Fibroblast of skin of left biceps (primary cell): ENCODE measurements around the gene SSNA1.

Experiments
- DNase-seq, 2 experiments: peaks; one replicate each; pipeline ENCODE4 v3.0.0-alpha.2; 2013; ENCODE audit warnings: low read depth in 2 of 2

Gene SSNA1, protein sequence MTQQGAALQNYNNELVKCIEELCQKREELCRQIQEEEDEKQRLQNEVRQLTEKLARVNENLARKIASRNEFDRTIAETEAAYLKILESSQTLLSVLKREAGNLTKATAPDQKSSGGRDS

DNA sequence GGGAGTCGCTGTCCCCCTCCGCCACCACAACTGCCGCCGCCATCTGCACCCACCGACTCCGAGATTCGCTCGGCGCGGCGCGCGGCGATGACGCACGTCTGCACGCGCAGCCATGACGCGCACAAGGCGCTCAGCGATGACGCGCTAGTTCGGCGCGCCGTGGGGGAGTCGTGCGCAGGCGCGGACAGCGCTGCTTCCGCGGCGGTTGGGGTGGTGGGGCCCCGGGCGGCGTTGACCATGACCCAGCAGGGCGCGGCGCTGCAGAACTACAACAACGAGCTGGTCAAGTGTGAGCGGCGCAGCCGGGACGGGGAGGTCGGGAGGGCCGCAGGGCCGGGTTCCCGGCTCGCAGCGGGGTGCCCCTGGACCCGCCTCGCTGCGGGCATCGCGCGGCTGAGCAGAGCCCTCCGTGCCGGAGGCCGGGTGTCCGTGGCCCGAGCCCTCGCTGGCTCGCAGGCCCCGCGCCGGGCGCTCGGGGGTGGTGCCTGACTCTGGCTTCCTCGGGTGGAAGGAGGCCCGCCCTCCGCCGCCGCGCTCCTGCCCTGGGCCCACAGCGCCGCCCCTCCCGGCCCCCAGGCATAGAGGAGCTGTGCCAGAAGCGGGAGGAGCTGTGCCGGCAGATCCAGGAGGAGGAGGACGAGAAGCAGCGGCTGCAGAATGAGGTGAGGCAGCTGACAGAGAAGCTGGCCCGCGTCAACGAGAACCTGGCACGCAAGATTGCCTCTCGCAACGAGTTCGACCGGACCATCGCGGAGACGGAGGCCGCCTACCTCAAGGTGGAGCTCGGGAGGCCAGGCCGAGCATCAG, at the start of gene SSNA1, which contains the start of gene ANAPC2:
Gene SSNA1 (plus strand): TSS at position 187 of the 807 bp plus-strand sequence. CDS start 51 bp downstream, at position 238.
Gene ANAPC2 (minus strand): TSS at position 71 of the 807 bp plus-strand sequence. CDS start 28 bp downstream, at position 43.
- peak; percentile 74 to 78 for DNase-seq

DNA sequence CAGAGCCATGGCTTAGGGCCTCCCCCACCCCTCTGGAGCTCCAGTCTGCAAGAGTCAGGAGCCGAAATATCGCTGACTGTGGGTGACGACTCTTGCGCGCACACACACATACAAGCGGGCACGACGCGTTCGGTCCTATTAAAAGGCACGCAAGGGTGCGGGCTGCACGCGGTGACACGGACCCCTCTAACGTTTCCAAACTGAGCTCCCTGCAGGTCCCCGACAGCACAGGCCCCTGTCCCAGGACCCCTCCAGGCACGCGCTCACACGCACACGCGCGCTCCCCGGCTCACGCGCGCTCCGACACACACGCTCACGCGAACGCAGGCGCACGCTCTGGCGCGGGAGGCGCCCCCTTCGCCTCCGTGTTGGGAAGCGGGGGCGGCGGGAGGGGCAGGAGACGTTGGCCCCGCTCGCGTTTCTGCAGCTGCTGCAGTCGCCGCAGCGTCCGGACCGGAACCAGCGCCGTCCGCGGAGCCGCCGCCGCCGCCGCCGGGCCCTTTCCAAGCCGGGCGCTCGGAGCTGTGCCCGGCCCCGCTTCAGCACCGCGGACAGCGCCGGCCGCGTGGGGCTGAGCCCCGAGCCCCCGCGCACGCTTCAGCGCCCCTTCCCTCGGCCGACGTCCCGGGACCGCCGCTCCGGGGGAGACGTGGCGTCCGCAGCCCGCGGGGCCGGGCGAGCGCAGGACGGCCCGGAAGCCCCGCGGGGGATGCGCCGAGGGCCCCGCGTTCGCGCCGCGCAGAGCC, 49.6 kb upstream of the SSNA1 start, which contains the start of gene GRIN1:
Gene GRIN1 (plus strand): TSS at position 433 of the 746 bp plus-strand sequence. CDS start 333 bp downstream, outside the sequence.
- no peak for DNase-seq

DNA sequence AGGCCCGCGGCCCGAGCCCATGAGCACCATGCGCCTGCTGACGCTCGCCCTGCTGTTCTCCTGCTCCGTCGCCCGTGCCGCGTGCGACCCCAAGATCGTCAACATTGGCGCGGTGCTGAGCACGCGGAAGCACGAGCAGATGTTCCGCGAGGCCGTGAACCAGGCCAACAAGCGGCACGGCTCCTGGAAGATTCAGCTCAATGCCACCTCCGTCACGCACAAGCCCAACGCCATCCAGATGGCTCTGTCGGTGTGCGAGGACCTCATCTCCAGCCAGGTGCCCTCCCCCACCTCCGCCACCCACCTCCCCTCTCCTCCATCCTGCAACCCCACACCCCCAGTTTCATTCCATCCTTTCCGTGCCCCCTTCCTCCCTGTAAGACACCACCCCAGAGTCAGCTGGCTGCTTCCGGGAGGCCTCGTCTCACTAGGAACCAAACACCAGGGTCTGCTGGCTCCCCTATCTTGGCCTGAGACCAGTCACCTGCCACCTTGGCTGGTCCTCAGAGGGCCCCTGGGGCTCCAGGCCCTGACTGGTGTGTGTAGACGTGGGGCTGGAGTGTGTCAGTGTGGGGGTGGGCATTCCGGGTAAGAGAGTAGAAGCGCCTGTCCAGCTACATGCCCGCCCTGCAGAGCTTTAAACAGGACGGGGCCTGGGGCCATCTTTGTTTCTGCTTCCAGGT, 48.9 kb upstream of the SSNA1 start:
- no peak for DNase-seq

DNA sequence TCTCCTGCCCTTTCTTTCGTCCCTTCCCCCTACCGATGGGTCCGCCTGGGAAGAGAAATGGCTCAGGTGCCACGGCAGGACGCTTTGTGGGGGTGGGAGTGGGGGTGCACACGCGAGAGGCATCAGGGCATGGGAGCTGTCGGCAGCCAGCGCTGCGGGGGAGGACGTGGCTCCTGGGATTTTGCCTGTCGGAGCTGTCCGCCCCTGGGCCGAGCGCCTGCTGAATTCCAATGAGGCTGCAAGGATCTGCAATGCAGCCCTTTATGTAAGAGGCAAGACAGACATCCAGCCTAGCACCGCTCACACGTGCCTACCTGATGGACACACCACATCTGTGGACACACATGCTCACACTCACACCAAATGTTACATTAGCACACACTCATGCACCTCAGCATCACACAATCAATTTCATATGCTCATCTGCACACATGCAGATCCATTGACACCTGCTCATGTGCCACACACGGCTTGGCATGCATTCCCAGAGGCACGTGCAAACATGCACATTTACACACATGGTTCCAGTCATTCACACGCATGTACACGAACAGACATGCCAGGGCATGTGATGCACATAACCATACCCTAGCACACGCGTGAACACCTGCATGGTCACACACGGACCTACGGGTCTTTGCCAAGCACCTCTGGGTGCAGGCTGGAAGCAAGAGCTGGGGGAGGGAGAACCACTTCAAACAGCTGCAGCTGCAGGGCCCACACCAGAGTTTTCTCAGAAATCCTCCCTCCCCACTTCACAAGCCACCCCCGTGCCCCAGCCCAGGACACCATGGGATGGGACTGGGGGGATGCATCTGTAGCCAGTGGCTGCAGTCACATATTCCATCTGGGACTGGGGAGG, 48.1 kb upstream of the SSNA1 start:
- DNase-seq: no peak

DNA sequence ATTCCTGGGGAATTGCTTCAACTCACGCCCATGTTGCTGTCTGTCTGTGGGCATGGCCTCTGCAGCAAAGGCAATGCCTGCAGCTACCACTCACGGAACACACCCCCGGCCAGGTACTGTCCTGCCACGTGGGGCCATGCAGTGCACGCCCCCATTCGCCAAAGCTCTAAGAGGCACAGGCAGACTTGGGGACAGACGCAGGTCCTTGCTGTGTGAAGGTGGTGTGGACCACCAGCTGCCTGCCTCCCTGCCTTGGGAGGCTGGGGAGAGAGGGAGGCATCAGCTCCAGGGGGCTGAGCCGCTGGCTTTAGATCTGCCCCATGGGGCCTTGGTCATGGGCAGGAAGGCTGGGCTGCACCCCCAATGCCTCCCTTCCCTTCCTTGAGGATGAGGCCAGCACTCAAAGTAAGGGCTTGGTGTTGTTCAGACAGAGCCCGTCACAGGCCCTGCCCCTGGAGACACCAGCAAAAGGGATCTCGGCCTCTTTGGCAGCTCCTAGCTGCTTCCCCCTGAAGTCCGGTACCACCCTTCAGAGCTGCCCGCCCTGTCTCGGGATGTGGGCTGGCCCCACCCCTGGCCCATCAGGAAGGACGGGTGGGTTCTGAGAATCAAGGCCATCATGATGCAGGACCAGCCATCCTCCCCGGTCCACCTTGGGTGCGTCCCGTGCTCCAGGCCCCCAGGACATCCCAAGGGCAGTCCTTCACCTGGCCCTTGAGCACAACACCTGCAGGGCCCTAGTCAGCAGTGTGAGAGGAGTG, 47.2 kb upstream of the SSNA1 start:
- no peak for DNase-seq

DNA sequence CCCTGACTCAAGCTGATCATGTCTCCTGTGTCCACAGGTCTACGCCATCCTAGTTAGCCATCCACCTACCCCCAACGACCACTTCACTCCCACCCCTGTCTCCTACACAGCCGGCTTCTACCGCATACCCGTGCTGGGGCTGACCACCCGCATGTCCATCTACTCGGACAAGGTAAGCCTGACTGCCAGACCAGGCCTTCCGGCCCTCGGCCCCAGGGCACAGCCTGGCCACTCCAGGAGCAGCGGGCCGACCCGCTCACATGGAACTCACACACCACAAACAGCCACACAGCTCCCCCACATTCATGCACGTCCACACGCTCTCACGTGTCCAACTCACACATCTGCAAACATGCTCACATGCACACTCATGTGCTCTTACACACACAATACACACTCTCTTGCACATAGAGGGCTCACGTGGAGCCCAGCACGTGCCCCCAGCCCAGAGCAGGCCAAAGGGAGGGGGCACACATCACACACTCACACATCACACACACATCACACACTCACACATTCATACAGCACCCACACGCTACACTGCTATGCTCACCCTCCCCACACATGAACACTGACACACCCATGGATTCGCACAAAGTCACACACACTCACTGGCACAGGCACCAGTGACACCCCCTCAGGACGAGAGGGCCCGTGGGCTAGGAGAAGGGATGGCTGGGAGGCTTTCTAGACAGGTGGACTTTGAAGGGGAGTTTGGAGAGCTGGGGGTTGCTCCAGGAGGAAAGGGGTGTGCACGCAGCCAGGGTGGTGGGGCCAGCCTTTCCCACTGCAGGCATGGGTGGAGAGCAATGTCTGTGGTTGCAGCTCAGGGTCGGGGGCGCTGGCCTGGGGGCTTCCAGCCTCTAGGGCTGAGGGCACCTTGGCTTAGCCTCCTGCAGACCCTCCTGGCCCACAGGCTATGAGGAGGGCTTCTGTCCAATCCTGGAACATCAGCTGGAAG, 46.2 kb upstream of the SSNA1 start:
- DNase-seq: no peak

DNA sequence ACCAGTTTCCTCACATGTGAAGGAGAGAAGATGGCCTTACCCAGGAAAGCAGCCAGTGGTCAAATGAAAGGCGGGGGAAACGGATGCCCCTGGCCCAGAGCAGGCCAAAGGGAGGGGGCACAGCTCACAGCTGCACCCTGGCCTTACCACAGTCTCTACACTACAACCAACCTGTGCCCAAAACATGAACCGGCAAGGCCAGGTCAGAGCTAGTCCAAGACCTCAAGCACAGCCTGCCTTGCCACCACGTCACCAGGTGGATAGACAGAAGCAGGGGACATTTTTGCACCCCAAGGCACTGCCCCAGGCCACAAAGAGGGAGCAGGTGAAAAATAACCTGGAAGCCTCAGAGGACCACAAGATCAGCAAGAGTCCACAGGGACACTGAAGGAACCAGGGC, 45.0 kb upstream of the SSNA1 start:
- no peak for DNase-seq

DNA sequence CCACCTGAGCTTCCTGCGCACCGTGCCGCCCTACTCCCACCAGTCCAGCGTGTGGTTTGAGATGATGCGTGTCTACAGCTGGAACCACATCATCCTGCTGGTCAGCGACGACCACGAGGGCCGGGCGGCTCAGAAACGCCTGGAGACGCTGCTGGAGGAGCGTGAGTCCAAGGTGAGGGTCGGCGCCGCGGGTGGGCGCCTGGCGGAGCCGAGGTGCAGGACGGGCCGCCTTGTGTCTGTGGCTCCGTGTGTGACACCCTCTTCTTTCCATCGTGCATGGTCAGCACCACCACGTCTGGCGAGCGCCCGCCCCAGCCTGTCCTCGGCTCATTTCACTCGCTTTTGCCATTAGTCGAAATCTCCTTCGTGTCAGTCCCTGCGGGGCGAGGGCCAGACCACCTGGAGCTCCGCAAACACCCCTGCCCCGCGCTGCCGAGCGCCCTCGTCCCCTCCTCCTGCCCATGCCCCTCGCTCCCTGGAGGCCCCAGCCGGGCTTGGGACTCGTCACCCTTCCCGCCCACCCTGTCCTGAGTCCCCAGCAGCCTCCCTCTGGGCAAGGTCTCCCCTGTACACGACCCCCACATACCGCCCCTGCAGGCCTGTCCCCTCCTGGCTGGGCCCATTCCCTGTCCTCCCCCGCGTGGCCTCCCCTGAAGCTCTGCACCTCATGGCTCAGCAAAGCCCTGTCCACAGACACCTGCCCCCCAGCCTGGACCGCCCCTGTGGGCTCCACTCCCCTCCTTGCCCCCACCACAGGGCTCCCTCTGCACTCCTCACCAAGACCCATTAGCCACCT, 42.5 kb upstream of the SSNA1 start:
- DNase-seq: no peak

DNA sequence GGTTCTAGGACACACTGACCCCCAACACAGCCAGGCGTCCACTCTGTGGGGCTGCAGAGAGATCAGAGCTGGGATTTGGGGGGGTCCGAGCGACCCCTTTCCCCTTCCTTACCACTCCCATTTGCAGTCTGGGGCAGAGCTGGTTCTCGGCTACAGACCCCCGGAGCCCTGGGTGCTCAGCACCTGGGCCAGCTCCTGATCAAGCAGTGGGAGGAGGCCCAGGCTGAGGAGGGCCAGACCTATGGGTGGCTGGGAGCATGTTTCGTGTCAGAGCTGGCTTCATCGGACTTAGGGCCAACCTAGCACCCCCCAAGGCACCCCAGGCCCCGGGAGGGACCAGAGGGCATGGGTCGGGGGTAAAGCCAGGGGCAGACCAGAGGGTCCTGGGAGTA, 42.0 kb upstream of the SSNA1 start:
- DNase-seq: no peak

DNA sequence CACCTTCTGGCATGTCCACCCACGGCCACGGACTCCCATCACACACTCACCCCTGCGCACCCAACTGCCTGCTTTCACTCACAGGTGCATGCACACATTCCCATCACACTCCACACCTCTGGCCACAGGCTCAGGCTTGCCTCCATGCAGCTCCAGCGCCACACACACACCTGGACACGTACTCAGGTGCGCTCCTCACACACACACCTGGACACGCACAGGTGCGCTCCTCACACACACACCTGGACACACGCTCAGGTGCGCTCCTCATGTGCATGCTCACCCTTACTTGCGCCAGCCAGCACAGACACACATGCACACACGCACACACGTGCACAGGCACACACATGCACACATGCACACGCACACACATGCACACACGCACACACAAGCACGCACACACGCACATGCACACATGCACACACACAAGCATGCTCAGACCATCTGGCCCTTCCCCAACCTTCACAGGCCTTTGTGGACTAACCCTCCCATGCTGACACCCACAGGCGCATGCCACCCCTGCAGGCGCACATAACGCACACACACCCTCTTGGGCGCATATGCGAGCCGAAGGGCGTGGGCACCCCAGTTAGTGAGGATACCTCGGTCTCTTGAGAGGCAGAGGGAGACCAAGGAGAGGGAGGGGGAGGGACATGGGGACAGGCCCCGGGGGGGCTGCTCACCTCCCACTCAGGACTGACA, 41.2 kb upstream of the SSNA1 start:
- no peak for DNase-seq

DNA sequence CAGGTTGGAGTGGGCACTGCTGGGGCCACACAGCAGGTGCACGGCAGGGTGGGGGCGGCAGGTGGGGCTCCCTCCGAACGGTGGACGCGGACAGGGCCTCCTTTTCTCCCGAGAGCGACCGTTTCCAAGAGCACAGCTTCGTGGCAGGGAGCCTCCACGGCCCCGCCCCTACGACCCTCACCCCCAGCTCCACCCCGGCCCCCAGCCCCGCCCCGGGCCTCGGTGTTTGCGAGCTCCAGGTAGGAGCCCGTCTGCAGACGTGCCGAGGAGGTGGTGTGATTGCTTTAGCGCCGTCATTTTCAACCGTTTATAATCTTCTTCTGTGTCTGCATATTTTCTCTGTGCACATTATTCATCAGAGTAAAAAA, 40.7 kb upstream of the SSNA1 start:
- no peak for DNase-seq

DNA sequence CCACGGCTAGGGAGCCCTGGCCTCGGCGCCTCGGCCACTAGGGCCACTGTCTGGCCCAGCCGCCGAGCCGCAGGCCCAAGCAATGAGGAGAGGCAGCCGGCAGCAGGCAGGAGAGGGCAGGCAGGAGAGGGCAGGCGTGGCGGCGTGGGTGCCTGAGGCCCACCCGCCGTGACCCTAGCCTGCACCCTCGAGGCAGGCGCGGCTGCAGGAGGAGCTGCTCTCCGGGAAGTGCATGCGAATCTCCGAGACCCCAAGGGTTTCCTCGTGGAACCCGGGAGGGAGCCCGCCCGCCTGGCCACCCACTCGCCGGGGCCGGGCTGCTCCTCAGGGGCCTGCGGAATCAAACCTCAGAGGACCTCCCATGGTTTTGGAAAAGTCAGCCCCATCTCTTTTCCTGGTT, 40.2 kb upstream of the SSNA1 start:
- DNase-seq: no peak

DNA sequence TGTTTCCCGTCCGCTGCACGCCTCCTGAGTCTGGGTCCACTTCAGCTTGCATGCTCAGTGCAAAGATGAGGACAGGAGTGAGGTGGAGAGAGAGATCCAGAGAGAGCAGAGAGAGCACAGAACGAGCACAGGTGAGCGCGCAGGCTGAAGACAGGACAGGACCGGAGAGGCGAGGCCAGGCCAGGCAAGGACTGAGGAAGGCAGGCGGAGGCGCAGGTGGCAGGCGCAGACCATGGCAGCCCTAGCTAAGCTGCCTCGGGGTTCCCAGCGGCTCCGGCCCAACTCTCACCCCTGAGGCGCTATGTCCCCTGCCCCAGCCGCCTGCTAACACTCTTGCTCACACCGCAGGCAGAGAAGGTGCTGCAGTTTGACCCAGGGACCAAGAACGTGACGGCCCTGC, 39.8 kb upstream of the SSNA1 start:
- no peak for DNase-seq

DNA sequence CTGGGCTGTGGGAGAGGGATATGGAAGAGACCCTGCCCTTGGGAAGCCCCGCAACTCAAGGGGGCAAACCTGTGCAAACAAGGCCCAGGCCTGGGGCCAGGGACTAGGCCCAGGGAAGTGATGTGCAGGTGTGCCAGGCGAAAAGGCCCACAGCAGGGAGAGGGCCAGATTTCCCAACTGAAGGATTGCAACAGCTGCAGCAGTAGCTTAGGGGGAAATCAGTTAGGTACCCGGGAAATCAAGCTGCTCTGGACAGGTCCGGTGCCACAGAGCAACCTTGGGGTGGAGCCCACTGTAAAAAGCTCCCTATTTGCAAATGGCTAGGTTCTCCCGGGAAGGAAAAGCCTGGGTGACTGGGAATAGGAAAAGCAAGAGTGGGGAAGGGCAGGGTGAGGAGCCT, 39.1 kb upstream of the SSNA1 start:
- DNase-seq: no peak

DNA sequence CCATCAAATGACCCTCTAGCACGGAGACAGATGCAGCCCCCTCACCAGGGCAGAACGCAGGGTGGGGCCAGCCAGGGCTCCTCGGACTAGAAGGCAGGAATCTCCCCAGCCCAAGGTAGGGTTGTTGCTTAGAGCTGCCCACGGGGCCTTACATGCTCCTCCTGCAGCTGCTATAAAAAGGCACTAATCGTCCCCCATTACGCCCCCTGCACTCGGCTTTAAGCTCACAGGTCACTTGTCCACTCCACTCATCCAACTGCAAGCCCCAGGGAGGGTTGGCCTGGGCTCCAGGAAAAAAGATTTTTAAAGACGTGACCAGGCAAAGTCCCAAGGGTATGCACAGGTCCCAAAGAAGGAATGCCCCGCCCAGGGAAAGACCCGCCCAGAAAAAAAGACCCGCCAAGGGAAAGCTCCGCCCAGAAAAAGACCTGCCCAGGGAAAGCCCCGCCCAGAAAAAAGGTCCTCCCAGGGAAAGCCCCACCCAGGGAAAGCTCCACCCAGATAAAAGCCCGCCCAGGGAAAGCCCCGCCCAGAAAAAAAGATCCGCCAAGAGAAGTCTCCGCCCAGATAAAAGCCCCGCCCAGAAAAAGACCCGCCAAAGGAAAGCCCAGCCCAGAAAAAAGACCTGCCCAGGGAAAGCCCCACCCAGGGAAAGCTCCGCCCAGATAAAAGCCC, 38.4 kb upstream of the SSNA1 start:
- no peak for DNase-seq

DNA sequence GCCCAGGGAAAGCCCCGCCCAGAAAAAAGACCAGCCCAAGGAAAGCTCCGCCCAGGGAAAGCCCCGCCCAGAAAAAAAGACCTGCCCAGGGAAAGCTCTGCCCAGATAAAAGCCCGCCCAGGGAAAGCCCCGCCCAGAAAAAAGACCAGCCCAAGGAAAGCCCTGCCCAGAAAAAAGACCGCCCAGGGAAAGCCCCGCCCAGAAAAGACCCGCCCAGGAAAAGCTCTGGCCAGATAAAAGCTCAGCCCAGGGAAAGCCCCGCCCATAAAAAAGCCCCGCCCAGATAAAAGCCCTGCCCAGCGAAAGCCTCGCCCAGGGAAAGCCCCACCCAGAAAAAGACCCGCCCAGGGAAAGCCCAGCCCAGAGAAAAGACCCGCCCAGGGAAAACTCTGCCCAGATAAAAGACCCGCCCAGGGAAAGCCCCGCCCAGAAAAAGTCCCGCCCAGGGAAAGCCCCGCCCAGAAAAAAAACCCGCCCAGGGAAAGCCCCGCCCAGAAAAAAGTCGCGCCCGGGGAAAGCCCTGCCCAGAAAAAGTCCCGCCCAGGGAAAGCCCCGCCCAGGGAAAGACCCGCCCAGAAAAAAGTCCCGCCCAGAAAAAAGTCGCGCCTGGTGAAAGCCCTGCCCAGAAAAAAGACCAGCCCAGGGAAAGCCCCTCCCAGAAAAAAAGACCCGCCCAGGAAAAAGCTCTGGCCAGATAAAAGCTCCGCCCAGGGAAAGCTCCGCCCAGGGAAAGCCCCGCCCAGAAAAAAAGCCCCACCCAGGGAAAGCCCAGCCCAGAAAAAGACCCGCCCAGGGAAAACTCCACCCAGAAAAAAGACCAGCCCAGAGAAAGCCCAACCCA, 37.6 kb upstream of the SSNA1 start:
- DNase-seq: no peak
